Testis (tissue), 2 donors: ENCODE data around the gene IGSF22.

Source experiments
- CTCF ChIP-seq, 3 experiments: fragments of 450-650 bp in 2 of 3; fragments of 200-600 bp in 1 of 3; sonication (generic) in 1 of 3; IDR thresholded peaks; one replicate each; pipeline ENCODE4 v1.5.1; 2016 to 2019; ENCODE audit warnings: antibody characterized with exemption in 3 of 3, mild to moderate bottlenecking in 2 of 3, moderate library complexity in 1 of 3
- POLR2A ChIP-seq: fragments of 450-650 bp; IDR thresholded peaks from one replicate; pipeline ENCODE4 v1.6.1; 2017; ENCODE audit warnings: antibody characterized with exemption, mild to moderate bottlenecking, moderate library complexity

- TF ChIP-seq CTCF (IDR thresholded peaks at IDR 0.05), result no peak
- TF ChIP-seq POLR2A, result no peak
Observed at GRCh38 chr11:18726040-18726439, at the start of gene IGSF22.
